Activated CD4-positive, alpha-beta T cell treated with anti-CD3 and anti-CD28 coated beads, Interleukin-2, amount 10 ng/mL, durations not matched to agents 7 days and 5 days (primary cell): ENCODE results near the gene RBFOX2. TPM values are rescaled to one million over a fixed set of nuclear protein-coding genes. Genes with fewer than 3 reads are reported as not detected.

Source experiments
- CTCF ChIA-PET: fragments of 350-600 bp; sonication (Branson Sonifier 250); formaldehyde crosslinking; loops from one replicate; lab custom pipeline; 2021; ENCODE audit warnings: antibody characterized with exemption; lab: Charles Lee
- POLR2A ChIA-PET: fragments of 350-600 bp; sonication (Branson Sonifier 250); formaldehyde crosslinking; loops from one replicate; lab custom pipeline; 2021; ENCODE audit warnings: antibody characterized with exemption; lab: Charles Lee
- DNase-seq: peaks from one replicate; pipeline ENCODE4 v3.0.0-alpha.2; 2020
- H3K27ac Mint-ChIP-seq: one replicate; pipeline ENCODE4 v1.8.0; 2021; ENCODE audit warnings: mild to moderate bottlenecking, moderate library complexity, mixed read lengths
- H3K27me3 Mint-ChIP-seq: one replicate; pipeline ENCODE4 v1.8.0; 2021; ENCODE audit warnings: mixed read lengths
- H3K36me3 Mint-ChIP-seq: one replicate; pipeline ENCODE4 v1.8.0; 2021; ENCODE audit warnings: low read depth, mixed read lengths
- H3K4me1 Mint-ChIP-seq: one replicate; pipeline ENCODE4 v1.8.0; 2021; ENCODE audit warnings: mixed read lengths
- H3K4me3 Mint-ChIP-seq: one replicate; pipeline ENCODE4 v1.8.0; 2021; ENCODE audit warnings: mild to moderate bottlenecking, moderate library complexity, mixed read lengths
- H3K9me3 Mint-ChIP-seq: one replicate; pipeline ENCODE4 v1.8.0; 2021; ENCODE audit warnings: mixed read lengths
- total RNA-seq, 2 experiments: library from RNA; stranded (reverse); gene quantifications; one replicate each; pipeline ENCODE4 v1.2.3, GENCODE V29; 2021

The RBFOX2 gene
- total RNA-seq, 2 experiments from 2014 or later = 0.77 to 0.99 TPM

- Mint-ChIP-seq H3K27ac (no peak overlapping the region), H3K36me3 (no peaks in the 10 kb centered on the region), H3K27me3 (peaks cover 1% of the 10 kb centered on the region), H3K4me3 (no peak overlapping the region), H3K9me3 (no peaks in the 10 kb centered on the region), H3K4me1 (no peaks in the 10 kb centered on the region)
- CTCF ChIA-PET = interaction anchor here (1.3 kb wide), 1 partner anchor 10 kb away, joined by 3 read pairs; no protein-coding TSS in a partner anchor
- no peak for DNase-seq
- POLR2A ChIA-PET = no interaction called here
Measured at GRCh38 chr22:35960854-35961253, 67.8 kb downstream of the RBFOX2 start.

- H3K4me3 Mint-ChIP-seq = no peak overlapping the region
- no peak for DNase-seq
- peaks cover 1% of the 10 kb centered on the region for H3K27me3 Mint-ChIP-seq
- H3K9me3 Mint-ChIP-seq = no peaks in the 10 kb centered on the region
- H3K36me3 Mint-ChIP-seq = no peaks in the 10 kb centered on the region
- no peak overlapping the region for H3K27ac Mint-ChIP-seq
- H3K4me1 Mint-ChIP-seq = no peaks in the 10 kb centered on the region
- ChIA-PET CTCF (no interaction called here), POLR2A (no interaction called here)
Measured at GRCh38 chr22:35959121-35959800, 69.4 kb downstream of the RBFOX2 start.

- H3K4me1 Mint-ChIP-seq = no peaks in the 10 kb centered on the region
- no peak overlapping the region for H3K27ac Mint-ChIP-seq
- H3K27me3 Mint-ChIP-seq = peaks cover 1% of the 10 kb centered on the region
- no peak overlapping the region for H3K4me3 Mint-ChIP-seq
- POLR2A ChIA-PET = no interaction called here
- CTCF ChIA-PET = no interaction called here
- H3K36me3 Mint-ChIP-seq = no peaks in the 10 kb centered on the region
- H3K9me3 Mint-ChIP-seq = no peaks in the 10 kb centered on the region
- no peak for DNase-seq
Measured at GRCh38 chr22:35958334-35958733, 70.3 kb downstream of the RBFOX2 start.

GRCh38 chr22:35957589-35957988 is 71.0 kb downstream of the RBFOX2 start:
- Mint-ChIP-seq H3K9me3 (no peaks in the 10 kb centered on the region), H3K27ac (no peak overlapping the region), H3K36me3 (no peaks in the 10 kb centered on the region), H3K4me1 (no peaks in the 10 kb centered on the region), H3K27me3 (peaks cover 1% of the 10 kb centered on the region), H3K4me3 (no peak overlapping the region)
- no peak for DNase-seq
- ChIA-PET CTCF (no interaction called here), POLR2A (no interaction called here)

GRCh38 chr22:35956850-35957249 is 71.8 kb downstream of the RBFOX2 start:
- Mint-ChIP-seq H3K4me3 (no peak overlapping the region), H3K27me3 (peaks cover 1% of the 10 kb centered on the region), H3K9me3 (no peaks in the 10 kb centered on the region), H3K27ac (no peak overlapping the region), H3K4me1 (no peaks in the 10 kb centered on the region), H3K36me3 (no peaks in the 10 kb centered on the region)
- no peak for DNase-seq
- ChIA-PET POLR2A (no interaction called here), CTCF (no interaction called here)

- Mint-ChIP-seq H3K4me3 (no peak overlapping the region), H3K27me3 (no peaks in the 10 kb centered on the region), H3K27ac (no peak overlapping the region), H3K4me1 (no peaks in the 10 kb centered on the region), H3K9me3 (no peaks in the 10 kb centered on the region), H3K36me3 (no peaks in the 10 kb centered on the region)
- CTCF ChIA-PET = no interaction called here
- DNase-seq = no peak
- POLR2A ChIA-PET = no interaction called here
Measured at GRCh38 chr22:35955546-35955945, 73.1 kb downstream of the RBFOX2 start.

GRCh38 chr22:35952576-35952975 is 76.0 kb downstream of the RBFOX2 start:
- Mint-ChIP-seq H3K36me3 (no peaks in the 10 kb centered on the region), H3K4me3 (no peak overlapping the region), H3K27me3 (no peaks in the 10 kb centered on the region), H3K9me3 (no peaks in the 10 kb centered on the region), H3K27ac (no peak overlapping the region), H3K4me1 (no peaks in the 10 kb centered on the region)
- ChIA-PET POLR2A (no interaction called here), CTCF (interaction anchor here (1.4 kb wide), 1 partner anchor 114 kb away, joined by 3 read pairs; no protein-coding TSS in a partner anchor)
- no peak for DNase-seq

- CTCF ChIA-PET = interaction anchor here (0.5 kb wide), 1 partner anchor 559 kb away, joined by 4 read pairs; no protein-coding TSS in a partner anchor
- H3K9me3 Mint-ChIP-seq = no peaks in the 10 kb centered on the region
- POLR2A ChIA-PET = no interaction called here
Measured at GRCh38 chr22:35950262-35950661, 78.4 kb downstream of the RBFOX2 start.

DNA sequence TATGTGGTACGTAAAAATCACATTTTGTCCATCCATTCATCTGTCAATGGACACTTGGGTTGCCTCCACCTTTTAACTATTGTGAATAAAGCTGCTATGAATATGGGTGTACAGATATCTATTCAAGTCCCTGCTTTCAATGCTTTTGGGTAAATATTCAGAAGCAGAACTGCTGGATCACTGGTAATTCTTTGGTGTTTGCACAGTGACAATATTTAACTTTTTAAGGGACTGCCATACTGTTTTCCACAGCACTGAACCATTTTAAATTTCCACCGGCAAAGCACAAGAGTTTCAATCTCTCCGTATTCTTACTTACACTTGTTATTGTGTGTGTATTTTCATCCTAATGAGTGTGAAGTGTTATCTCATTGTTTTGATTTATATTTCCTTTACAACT is 79.4 kb downstream of the RBFOX2 start:
- DNase-seq = no peak
- no peak overlapping the region for H3K4me3 Mint-ChIP-seq
- no peak overlapping the region for H3K27ac Mint-ChIP-seq
- H3K9me3 Mint-ChIP-seq = no peaks in the 10 kb centered on the region
- H3K36me3 Mint-ChIP-seq = no peaks in the 10 kb centered on the region
- peaks cover 1% of the 10 kb centered on the region for H3K27me3 Mint-ChIP-seq
- ChIA-PET CTCF (no interaction called here), POLR2A (no interaction called here)
- H3K4me1 Mint-ChIP-seq = no peaks in the 10 kb centered on the region

More at GRCh38 chr22:35950262-35950661, 78.4 kb downstream of the RBFOX2 start:
- no peaks in the 10 kb centered on the region for H3K4me1 Mint-ChIP-seq
- no peaks in the 10 kb centered on the region for H3K36me3 Mint-ChIP-seq
- no peak overlapping the region for H3K4me3 Mint-ChIP-seq
- H3K27ac Mint-ChIP-seq = no peak overlapping the region
- H3K27me3 Mint-ChIP-seq = no peaks in the 10 kb centered on the region
- DNase-seq = no peak

DNA sequence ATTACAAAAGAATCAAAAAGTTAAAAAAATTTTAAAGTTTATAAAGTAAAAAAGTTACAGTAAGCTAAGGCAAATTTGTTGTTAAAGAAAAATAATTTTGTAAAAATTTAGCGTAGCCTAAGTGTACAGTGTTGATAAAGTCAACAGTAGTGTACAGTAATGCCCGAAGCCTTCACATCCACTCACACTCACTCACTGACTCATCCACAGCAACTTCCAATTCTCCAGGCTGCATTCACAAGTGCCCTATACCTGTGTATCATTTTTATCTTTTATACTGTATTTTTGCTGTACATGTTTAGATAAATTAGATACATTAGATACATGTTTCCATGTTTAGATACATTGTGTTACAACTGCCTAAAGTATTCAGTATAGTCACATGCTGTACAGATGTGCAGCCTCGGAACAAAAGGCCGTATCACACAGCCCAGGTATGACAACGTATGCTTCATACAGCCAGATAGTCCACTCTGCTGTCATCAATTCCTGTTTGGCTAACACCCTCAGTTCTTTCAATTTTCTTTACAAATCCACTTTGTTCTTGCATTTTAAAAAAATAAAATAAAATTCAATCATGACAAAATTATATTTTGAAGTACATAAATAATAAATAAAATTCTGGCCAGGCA is 80.7 kb downstream of the RBFOX2 start:
- Mint-ChIP-seq H3K9me3 (no peaks in the 10 kb centered on the region), H3K27me3 (peaks cover 1% of the 10 kb centered on the region), H3K4me1 (no peaks in the 10 kb centered on the region), H3K4me3 (no peak overlapping the region), H3K36me3 (no peaks in the 10 kb centered on the region), H3K27ac (no peak overlapping the region)
- POLR2A ChIA-PET = no interaction called here
- CTCF ChIA-PET = no interaction called here
- DNase-seq = no peak

- Mint-ChIP-seq H3K27me3 (peaks cover 7% of the 10 kb centered on the region), H3K36me3 (no peaks in the 10 kb centered on the region), H3K4me3 (no peak overlapping the region), H3K27ac (no peak overlapping the region), H3K4me1 (no peaks in the 10 kb centered on the region), H3K9me3 (no peaks in the 10 kb centered on the region)
- CTCF ChIA-PET = no interaction called here
- DNase-seq = no peak
- POLR2A ChIA-PET = no interaction called here
Measured at GRCh38 chr22:35944458-35944857, 84.2 kb downstream of the RBFOX2 start.

DNA sequence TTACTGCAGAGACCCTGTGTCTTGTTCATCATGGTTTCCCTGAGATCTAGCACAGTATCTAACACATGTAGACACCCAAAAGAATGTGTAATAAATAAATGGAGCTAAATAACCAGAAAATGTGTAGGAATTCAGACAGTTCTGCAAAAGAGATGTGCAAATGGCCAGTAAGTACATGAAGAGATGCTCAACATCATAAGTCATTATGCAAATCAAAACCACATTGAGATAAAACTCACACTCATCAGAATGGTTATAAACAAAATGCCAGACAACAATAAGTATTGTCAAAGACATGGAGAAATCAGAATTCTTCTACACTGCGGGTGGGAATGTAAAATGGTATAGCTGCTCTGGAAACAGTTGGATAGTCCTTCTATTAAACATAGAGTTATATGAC is 88.5 kb downstream of the RBFOX2 start:
- no peak overlapping the region for H3K27ac Mint-ChIP-seq
- peaks cover 7% of the 10 kb centered on the region for H3K27me3 Mint-ChIP-seq
- H3K36me3 Mint-ChIP-seq = no peaks in the 10 kb centered on the region
- CTCF ChIA-PET = no interaction called here
- no peak for DNase-seq
- no peak overlapping the region for H3K4me3 Mint-ChIP-seq
- no peaks in the 10 kb centered on the region for H3K4me1 Mint-ChIP-seq
- POLR2A ChIA-PET = no interaction called here
- H3K9me3 Mint-ChIP-seq = no peaks in the 10 kb centered on the region

GRCh38 chr22:35938226-35938625 is 90.4 kb downstream of the RBFOX2 start:
- Mint-ChIP-seq H3K27me3 (peaks cover 5% of the 10 kb centered on the region), H3K27ac (no peak overlapping the region), H3K9me3 (no peaks in the 10 kb centered on the region), H3K36me3 (no peaks in the 10 kb centered on the region), H3K4me3 (no peak overlapping the region), H3K4me1 (no peaks in the 10 kb centered on the region)
- CTCF ChIA-PET = interaction anchor here (0.9 kb wide), 1 partner anchor 128 kb away, joined by 3 read pairs; no protein-coding TSS in a partner anchor
- DNase-seq = no peak
- POLR2A ChIA-PET = no interaction called here
